Left ventricle myocardium superior (tissue), 1 donor: Measurements from ENCODE around the gene MYO5A. TPM values are rescaled to one million over a fixed set of nuclear protein-coding genes. Genes with fewer than 3 reads are reported as not detected.
A peak's percentile ranks its signal among the peaks of the same experiment; 100 is the strongest.
"Not testable (repeated sequence)": the region's sequence is repeated elsewhere in the genome, so short reads cannot be mapped to it uniquely, and the experiment has no call there.

Experiments used
- ATAC-seq: fragments of 200-7000 bp; cut with Tn5 transposase; one replicate; pipeline ENCODE4 v1.9.1; 2020; ENCODE audit warnings: mild to moderate bottlenecking, moderate library complexity
- DNase-seq: peaks from one replicate; pipeline ENCODE4 v3.0.0-alpha.2; 2020
- intact Hi-C: fragments of 100-400 bp; cut with micrococcal nuclease; formaldehyde crosslinking; loops from one replicate; pipeline ENCODE4 v1.11.0; 2022
- total RNA-seq: library from RNA; stranded (reverse); fragmentation: NEBNext Ultra II Directional; extraction: Animal tissue kit (Norgen Biotek cat#: 25700); gene quantifications from one replicate; pipeline ENCODE4 v1.2.1, GENCODE V29; 2021
- donor health status: DM: no; HTN: yes; CAD: no; lungs with severe emphysema.

MYO5A gene
- total RNA-seq, 1 donor from 2014 or later: 6.7 TPM

DNA sequence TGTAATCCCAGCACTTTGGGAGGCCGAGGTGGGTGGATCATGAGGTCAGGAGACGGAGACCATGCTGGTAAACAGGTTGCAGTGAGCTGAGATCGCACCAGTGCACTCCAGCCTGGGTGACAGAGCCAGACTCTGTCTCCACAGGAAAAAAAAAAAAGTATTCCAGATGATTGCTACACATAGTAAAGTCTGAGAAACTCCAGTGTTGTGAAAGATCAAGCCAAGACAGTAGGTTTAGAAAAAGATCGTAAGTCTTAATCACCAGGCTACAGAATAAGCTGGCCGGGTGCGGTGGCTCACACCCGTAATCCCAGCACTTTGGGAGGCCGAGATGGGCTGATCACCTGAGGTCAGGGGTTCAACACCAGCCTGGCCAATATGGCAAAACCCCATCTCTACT is 15.8 kb downstream of the MYO5A start:
- DNase-seq, ATAC-seq, intact Hi-C loops: not testable (repeated sequence)

DNA sequence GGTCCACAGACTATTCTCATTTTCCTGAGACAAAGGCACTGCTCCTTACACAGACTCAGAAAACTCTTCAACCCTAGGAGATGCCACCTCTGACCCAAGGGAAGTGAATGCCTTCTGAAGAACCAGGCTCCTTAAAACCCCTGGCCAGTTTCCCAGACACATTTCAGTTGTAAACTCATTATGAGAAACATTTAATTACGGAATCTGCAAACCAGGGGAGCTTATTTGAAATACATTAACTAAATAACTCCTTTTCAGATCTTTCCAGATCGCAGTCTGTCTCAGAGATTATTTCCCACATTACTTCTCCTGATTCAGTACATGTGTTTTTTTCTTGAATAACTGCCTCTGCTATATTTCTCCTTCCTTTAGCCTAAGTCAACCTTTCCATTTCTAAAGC is 17.6 kb downstream of the MYO5A start:
- no peak for DNase-seq
- no peak for ATAC-seq
- intact Hi-C loops: no loop called here

DNA sequence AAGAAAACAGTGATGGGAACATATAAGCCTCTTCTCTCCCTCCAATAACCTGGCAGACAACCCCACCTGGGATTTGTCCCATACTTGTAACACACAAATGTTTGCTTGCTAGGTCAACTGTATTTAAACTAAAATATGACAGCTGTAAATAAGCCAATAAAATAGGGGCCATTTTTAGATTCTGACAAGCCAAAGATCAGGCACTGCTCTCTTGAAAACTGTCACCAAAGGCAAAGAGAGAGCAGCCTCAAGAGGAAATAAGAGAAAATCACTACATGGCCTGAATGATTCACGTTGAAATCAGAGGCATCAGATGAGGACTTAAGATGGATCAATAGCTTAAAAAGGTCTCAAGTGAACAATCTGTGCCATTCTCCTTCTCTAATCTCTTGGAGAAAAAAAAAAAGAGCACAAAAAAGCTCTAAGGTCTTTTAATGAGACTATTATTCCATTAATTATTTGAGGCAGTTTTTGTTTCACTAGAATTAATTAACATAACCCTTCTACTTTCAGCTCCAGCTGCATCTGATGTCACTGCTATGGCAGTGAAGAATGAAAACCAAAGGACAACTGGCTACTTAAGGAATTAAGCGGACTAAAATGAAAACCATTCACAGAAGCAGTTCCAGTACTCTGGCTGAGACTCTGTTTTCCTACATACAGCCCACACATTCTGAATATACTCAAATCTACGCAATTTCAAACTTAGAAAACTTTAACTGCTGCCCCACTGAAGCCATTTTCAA is 19.0 kb downstream of the MYO5A start:
- DNase-seq (no peak), ATAC-seq (no peak)
- intact Hi-C loops: no loop called here

DNA sequence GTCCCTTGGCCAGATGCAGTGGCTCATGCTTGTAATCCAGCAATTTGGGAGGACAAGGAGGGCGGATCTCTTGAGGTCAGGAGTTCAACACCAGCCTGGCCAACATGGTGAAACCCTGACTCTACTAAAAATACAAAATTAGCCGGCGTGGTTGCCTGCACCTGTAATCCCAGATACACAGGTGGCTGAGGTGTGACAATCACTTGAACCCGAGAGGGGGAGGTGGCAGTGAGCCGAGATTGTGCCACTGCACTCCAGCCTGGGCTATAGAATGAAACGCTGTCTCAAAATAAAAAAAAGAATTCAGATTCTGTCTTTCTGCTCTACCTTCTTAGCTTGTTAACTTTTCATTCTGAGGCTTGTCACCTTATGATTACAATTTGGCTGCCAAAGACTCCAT is 22.1 kb downstream of the MYO5A start:
- intact Hi-C loops: no loop called here
- no peak for DNase-seq
- ATAC-seq: no peak

DNA sequence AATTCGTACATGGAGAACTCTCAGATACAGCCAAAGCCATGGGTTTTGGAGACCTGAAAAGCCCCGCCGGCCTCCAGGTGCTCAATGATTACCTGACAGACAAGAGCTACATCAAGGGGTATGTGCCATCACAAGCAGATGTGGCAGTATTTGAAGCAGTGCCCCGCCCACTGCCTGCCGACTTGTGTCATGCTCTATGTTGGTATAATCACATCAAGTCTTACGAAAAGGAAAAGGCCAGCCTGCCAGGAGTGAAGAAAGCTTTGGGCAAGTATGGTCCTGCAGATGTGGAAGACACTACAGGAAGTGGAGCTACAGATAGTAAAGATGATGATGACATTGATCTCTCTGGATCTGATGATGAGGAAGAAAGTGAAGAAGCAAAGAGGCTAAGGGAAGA is 23.5 kb downstream of the MYO5A start:
- no peak for ATAC-seq
- intact Hi-C loops: no loop called here
- peak; percentile 36 for DNase-seq

DNA sequence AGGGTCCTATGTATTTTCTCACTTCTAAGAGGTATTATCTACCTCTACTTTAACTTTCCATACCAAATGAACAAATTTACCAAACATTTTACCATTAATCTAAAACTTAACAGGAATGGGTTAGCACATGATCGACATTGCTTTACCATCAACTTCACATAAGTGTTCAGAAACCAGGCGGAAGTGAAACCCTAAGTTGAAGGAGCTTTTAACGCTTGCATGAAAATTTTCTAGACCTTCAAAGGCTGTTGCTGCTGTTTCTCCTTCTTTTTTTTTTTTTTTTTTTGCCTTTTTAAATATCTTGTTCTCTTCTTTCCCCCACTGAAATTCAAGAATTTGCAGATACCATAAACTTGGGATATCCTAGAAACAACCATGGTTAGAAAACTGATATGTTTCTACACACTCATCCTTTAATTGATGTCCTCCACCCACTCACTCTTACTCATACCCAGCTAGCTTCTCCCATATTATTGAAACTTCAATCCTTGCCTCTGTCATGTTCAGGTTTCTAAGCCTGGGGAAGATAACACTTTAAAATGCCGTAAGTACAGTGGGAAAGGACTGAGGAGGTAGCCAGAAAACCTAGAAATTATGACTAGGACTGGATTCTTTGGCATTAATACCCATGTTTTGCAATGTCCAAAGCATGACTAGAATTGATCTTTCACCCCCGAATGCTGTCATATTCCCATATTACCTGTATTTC is 24.7 kb downstream of the MYO5A start:
- intact Hi-C loops: no loop called here
- DNase-seq: no peak
- no peak for ATAC-seq

DNA sequence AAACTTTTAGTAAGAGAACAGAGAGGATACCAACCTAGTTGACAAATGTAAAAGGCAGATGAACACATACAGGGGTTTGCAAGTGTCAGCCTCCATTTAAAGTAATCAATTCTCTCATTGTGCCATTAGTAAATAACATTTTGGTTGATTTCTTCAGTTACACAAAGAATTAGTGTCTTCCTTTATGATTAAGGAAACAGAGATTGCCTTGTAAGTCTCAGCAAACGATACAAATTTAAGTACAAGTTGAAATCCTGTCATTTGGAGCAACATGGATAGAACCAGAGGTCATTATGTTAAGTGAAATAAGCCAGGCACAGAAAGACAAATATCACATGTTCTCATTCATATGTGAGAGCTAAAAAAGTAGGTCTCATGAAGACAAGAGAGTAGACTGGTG is 26.1 kb downstream of the MYO5A start:
- ATAC-seq (no peak), DNase-seq (no peak)
- intact Hi-C loops: no loop called here

DNA sequence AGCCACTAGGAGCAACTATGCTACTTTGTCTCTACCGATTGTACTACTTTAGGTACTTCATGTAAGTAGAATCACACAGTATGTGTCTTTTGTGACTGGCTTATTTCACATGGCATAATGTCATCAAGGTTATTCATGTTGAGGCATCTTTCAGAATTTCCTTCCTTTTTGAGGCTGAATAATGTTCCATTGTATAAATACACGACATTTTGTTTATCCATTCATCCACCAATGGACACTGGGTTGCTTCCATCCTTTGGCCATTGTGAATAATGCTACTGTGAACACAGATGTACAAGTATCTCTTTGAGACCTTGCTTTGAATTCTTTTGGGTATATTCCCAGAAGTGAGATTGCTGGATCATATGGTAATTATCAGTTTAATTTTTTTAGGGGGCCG is 29.2 kb downstream of the MYO5A start:
- DNase-seq: no peak
- no peak for ATAC-seq
- intact Hi-C loops: no loop called here

DNA sequence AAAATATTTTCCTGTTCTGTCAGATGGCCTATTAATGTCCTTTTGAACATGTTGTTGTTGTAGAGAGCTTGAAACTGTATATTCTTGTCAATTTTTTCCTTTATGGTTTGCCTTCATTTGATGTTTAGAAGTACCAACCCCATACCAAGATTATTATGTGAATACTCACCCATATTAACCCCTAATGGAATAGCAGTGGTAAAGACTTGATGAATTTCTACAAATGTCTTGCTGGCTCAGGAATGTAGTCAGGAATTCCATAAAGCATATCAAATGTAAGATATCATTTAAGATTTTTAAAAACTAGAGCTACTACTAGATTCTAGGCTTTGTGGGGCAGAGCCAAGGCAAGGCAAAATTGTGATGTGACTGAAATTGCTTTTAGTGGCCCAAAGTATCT is 30.0 kb downstream of the MYO5A start:
- DNase-seq: no peak
- ATAC-seq: no peak
- intact Hi-C loops: no loop called here

DNA sequence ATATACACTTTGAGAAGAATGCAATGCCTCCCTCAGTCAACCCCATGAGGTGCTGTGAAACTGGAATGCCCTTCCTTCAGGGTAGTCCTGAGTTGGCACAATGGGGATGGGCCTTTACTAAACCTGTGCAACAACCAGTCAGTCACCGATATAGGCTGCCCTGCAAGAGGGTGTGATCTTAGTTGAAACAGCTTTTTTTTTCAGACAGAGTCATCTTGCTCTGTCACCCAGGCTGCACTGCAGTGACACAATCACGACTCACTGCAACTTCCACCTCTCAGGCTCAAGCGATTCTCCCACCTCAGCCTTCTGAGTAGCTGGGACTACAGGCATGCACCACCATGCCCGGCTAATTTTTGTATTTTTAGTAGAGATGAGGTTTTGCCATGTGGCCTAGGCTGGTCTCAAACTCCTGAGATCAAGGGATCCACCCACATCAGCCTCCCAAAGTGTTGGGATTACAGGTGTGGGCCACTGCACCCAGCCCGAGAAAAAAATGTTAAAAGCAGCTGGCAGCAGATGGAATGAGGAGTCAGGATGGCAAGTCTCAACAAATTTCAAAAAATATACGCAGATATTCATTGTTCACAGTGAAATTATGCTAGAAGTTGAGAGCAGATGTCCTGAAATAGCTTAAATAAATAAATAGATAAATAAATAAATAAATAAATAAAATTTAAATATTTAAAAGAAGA is 31.8 kb downstream of the MYO5A start:
- DNase-seq (no peak), ATAC-seq (no peak)
- intact Hi-C loops: no loop called here

DNA sequence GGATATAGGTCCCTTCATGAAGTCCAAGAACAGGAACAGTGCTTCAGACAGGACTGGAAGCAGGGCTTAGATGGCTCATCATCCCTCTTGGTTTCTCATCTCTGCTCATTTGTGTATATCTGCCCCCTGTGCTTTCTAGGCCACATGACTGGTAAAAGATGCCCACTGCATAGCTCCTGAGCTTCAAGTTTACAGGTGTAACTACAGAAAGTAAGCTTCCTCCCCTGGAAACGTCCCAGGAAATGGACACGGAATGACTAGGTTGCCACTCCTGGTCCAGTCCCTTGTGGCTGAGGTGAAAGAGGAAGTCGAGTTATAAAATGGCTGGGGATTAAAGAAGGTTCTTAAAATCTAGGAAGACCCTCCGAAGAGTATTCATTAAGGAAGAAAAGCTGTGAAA is 32.5 kb downstream of the MYO5A start:
- intact Hi-C loops: no loop called here

DNA sequence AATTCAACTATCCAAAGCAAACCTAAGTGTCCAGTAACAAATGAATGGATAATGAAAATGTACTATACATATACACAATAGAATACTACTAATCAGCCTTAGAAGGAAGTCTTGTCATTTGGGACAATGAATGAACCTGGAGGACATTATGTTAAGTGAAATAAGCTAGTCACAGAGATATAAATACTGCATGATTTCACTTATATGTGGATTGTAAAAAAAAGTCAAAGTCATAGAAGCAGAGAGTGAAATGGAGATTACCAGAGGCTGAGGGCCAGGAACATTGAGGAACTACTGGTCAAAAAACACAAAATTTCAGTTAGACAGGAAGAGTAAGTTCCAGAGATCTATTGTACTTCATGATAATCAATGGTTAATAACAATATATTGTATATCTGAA is 33.6 kb downstream of the MYO5A start:
- no peak for DNase-seq
- intact Hi-C loops: no loop called here
- no peak for ATAC-seq

More for the DNA sequence above, 32.5 kb downstream of the MYO5A start:
- no peak for ATAC-seq
- DNase-seq: no peak

DNA sequence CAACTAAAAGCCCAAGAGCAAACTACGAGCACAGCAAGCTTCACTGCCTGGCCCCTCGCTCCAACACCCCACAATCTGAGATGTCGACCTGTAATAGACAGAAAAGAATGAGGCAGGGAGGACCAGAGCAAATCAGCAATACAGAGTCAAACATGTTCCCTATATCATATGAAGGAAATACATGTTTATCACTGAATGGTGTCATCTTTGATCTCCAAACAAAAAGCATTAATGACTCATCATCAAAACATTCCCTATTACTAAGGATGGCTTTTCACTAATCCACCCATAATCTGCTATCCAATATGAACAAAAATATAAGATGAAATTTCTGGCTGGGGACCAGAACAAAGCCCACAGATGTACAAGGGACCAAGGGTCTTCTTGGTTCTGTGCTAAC is 34.7 kb downstream of the MYO5A start:
- ATAC-seq (no peak), DNase-seq (no peak)
- intact Hi-C loops: no loop called here

DNA sequence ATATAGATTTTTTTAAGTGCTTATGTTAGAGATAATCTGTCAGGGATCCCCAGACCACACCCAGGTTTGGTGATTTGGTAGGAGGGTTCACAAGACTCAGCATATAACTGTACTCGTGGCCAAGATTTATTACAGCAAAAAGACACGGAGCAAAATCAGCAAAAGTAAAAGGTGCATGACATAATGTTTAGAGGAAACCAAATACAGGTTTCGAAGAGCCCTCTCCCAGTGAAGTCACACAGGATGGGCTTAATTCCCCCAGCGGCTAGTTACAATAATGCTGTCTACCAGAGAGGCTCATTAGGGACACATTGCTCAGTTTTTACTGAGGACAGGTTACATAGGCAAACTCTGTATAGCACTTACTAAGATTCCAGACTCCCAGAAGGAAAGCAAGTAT is 36.5 kb downstream of the MYO5A start:
- ATAC-seq: no peak
- DNase-seq: no peak
- intact Hi-C loops: no loop called here

DNA sequence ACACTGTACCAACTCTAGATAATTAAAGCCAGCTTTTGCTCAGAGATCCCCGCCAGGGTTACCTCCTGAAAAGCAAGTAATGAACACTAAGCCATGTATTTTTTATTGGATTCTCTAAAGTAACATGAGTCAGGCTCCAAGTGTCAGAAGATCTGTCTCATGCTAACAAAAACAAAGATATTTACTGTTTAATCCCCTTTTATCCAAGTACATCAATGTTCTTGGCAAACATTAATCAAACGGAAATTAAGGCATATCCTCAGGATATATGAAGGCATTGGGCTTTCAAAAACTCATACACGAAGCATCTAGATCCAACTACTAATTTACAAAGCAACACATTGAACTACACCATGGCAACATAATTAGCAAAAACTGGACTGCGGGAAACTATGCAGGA is 37.2 kb downstream of the MYO5A start:
- intact Hi-C loops: no loop called here
- ATAC-seq (no peak), DNase-seq (no peak)

DNA sequence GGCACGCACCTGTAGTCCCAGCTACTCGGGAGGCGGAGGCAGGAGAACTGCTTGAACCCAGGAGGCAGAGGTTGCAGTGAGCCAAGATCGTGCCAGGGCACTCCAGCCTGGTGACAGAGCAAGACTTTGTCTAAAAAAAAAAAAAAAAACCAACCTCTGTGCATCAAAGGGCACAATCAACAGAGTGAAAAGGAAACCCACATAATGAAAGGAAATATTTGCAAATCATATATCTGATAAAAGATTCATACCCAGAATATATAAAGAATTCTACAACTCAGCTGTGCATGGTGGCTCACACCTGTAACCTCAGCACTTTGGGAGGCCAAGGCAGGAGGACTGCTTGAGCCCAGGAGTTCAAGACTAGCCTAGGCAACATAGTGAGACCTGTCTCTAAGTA is 39.2 kb downstream of the MYO5A start:
- intact Hi-C loops, ATAC-seq, DNase-seq: not testable (repeated sequence)

DNA sequence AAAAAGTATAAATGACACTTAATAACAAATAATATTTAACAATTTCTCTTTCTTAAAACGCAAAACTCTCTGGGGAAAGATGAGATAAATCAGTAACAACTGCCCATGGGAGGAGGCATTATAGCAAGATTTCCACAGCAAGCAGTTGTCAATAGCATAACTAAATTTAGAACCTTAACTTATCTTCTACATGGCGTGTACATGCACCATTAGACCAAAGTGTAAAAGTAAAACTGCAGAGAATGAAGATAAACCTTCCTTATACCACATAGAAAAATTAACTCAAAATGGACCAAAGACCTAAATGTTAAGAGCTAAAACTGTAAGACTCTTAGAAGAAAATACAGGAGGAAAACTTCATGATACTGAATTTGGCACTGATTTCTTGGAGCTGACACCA is 39.9 kb downstream of the MYO5A start:
- no peak for DNase-seq
- peak; percentile 41 for ATAC-seq
- intact Hi-C loops: no loop called here

DNA sequence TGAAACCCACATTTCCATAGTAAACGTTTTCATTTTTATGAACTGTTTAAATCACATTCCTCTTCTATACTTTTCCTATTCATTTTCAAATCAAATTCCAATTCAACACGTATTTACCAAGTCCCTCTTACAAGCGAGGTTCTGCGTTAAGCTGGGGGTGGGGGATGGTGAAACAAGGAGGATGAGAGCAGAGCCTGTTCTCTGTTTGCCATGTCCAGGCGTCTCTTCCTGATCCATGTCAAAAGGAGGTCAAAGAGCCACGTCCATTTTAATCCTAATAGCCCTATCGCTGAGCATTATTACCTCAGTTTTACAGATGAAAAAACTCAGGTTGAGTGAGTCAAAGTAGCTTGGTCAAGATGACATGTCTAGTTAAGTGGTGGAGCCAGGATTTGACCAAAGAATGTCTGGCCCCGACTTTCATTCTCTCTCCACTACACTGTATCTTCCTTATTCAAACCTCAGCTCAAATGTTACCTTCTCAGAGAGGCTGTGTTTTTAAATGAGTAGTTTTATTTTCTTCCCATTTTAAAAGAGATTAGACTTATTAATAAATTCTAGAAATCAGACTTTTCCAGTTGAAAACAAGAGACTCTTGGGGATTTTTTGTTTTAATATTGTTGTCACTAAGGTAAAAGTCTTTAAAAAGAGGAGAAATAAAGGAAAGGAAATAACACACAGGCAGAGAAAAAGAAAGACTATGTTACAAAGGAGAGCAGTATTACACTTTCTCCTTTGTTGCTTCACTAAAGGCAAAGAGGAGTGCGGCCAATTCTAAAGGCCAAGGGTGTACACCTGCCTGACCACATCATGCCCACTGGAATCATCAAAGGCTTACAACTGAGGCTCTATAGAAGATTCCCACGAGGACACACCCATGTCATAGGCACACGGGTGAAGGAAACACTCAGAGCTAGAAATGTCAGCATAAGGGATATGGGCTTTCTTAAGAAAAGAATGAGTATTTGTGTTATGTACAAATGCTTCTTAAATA is 42.4 kb downstream of the MYO5A start:
- ATAC-seq: no peak
- no peak for DNase-seq
- intact Hi-C loops: no loop called here

DNA sequence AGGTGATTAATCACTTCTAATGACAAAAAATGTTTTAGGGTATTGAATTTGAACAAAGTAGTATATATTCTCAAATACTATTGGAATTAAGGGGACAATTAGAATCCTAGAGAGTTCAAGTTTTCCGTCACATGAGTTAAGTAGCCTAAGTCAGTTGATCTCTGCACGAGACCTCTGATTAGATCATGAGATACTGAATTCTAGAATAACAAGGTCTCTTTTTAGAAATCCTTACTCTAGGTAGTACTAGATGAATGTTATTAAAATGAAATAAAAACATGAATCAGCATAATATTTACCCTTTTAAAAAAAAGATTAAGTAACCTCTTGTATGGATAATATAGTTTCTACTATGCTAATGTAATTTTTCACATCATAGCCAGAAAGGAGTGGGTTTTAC is 43.4 kb downstream of the MYO5A start:
- ATAC-seq (no peak), DNase-seq (no peak)
- intact Hi-C loops: no loop called here
